ENCODE measurements around the gene ADK.

DNA sequence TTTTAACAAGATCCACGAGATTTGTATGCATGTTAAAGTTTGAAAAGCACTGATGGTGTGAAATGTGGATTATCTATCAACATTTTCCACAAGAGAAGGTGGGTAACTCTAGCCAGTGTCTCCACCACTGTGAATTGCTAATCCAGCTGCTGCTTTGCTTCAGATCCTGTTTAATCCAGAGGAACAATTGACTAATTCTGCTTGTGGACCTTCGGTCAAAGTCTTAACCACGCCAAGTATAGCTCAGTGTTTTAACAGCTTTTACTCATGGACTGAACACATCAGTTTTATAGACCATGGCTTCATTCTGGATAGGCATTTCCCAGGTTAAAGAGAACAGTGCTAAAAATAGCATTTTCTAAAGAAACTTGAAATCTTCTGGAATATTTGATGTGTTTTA, 23.5 kb downstream of the ADK start:
- no peak for TF ChIP-seq CTCF (IDR thresholded peaks at IDR 0.05)
- TF ChIP-seq POLR2A (IDR thresholded peaks at IDR 0.05) = no peak

All from thyroid gland (tissue), 4 donors.